Measurements from ENCODE around the gene HSPA1B.
"Not testable (repeated sequence)": the region's sequence is repeated elsewhere in the genome, so short reads cannot be mapped to it uniquely, and the experiment has no call there.

Gene HSPA1B

GRCh38 chr6:31829633-31830283 is 2.2 kb downstream of the HSPA1B start:
- peak in 1 of 5 donors; percentile 66 for DNase-seq

- DNase-seq: no peak
Observed at GRCh38 chr6:31830886-31831335, 3.4 kb downstream of the HSPA1B start.

GRCh38 chr6:31831350-31832215 is 4.0 kb downstream of the HSPA1B start:
- no peak for DNase-seq

- peak; percentile 51 to 86 (median 67) for DNase-seq
Observed at GRCh38 chr6:31834367-31835250, 7.1 kb downstream of the HSPA1B start.

- no peak for DNase-seq
Observed at GRCh38 chr6:31836047-31836473, 8.5 kb downstream of the HSPA1B start.

GRCh38 chr6:31836474-31837368 is 9.2 kb downstream of the HSPA1B start:
- no peak for DNase-seq

GRCh38 chr6:31837369-31838113 is 10.0 kb downstream of the HSPA1B start:
- no peak for DNase-seq

GRCh38 chr6:31838114-31838553 is 10.6 kb downstream of the HSPA1B start:
- DNase-seq: not testable (repeated sequence)

- DNase-seq: no peak
Observed at GRCh38 chr6:31838968-31839367, 11.4 kb downstream of the HSPA1B start.

GRCh38 chr6:31839779-31840126 is 12.2 kb downstream of the HSPA1B start:
- DNase-seq: not testable (repeated sequence)

- no peak for DNase-seq
Observed at GRCh38 chr6:31842053-31842452, 14.5 kb downstream of the HSPA1B start.

GRCh38 chr6:31844507-31844906 is 17.0 kb downstream of the HSPA1B start:
- no peak for DNase-seq

- DNase-seq: no peak
Observed at GRCh38 chr6:31847276-31847978, 19.9 kb downstream of the HSPA1B start.

GRCh38 chr6:31850765-31851484 is 23.4 kb downstream of the HSPA1B start:
- DNase-seq: no peak

GRCh38 chr6:31851485-31851832 is 23.9 kb downstream of the HSPA1B start:
- no peak for DNase-seq

- not testable (repeated sequence) for DNase-seq
Observed at GRCh38 chr6:31851980-31852718, 24.6 kb downstream of the HSPA1B start.

- not testable (repeated sequence) for DNase-seq
Observed at GRCh38 chr6:31857774-31858173, 30.2 kb downstream of the HSPA1B start.

GRCh38 chr6:31858707-31859106 is 31.2 kb downstream of the HSPA1B start:
- no peak for DNase-seq

- DNase-seq: no peak
Observed at GRCh38 chr6:31859923-31860322, 32.4 kb downstream of the HSPA1B start.
